NOMO-1 (cell line): ENCODE results near the gene PIP5K1C.
A peak's percentile ranks its signal among the peaks of the same experiment; 100 is the strongest.
"Not testable (repeated sequence)": the region's sequence is repeated elsewhere in the genome, so short reads cannot be mapped to it uniquely, and the experiment has no call there.

ENCODE experiments used
- DNase-seq, 2 experiments: peaks; one replicate each; lab custom pipeline; 2025; ENCODE audit not compliant: unreplicated experiment in 2 of 2; lab: John Stamatoyannopoulos, UW

The PIP5K1C gene

GRCh38 chr19:3632739-3633558 lies 67.3 kb downstream of the PIP5K1C start:
- DNase-seq: no peak

- no peak for DNase-seq
These were observed 68.2 kb downstream of the PIP5K1C start for GRCh38 chr19:3632098-3632497.

DNA sequence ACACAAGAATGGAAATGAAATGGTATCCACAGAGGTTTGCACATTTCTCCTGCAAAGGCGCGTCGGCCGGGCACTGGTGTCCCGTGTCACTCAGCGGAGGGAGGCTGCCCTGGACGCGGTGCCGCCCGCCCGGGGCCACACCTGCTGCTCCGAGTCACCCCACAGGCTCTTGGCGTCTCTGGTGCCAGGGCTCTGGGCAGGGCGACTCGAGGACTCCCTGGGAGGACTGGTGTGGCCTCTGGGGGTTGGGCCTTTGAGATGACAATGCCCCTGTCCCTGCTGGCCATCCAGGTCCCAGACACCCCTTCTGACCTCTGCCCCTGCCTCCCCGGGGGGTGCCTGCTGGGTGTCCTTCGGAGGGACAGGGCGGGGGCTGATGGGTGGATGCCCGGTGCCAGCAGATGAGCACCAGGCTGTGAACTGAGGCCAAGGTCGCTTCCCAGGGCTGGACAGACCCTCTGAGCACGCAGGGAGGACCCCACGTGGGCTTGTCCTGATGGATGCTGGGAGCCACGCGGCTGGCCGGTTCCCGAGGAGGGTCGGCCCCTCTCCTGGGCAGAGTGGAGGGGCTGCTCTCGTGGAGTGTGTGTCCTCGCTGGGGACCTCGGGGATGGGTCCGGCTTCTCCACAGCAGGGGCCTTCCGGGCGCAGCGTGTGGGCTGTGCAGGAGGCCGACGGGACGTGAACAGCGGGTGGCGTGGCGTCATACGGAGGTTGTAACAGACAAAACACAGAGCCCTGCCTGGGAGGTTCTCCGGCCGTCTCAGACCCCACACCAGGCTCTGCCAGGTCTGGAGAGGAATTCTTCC lies 69.0 kb downstream of the PIP5K1C start:
- no peak for DNase-seq

DNA sequence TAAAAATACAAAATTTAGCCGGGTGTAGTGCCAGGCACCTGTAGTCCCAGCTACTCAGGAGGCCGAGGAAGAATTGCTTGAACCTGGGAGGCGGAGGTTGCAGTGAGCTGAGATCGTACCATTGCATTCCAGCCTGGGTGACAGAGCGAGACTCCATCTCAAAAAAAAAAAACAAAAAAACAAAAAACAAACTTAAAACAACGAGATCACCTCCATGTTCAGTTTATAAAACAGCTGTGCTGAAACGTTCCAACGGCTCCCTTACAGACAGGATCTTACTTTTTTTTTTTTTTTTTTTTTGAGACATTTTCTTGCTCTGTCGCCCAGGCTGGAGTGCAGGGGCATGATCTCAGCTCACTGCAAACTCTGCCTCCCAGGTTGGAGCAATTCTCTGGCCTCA lies 71.5 kb downstream of the PIP5K1C start:
- not testable (repeated sequence) for DNase-seq

DNA sequence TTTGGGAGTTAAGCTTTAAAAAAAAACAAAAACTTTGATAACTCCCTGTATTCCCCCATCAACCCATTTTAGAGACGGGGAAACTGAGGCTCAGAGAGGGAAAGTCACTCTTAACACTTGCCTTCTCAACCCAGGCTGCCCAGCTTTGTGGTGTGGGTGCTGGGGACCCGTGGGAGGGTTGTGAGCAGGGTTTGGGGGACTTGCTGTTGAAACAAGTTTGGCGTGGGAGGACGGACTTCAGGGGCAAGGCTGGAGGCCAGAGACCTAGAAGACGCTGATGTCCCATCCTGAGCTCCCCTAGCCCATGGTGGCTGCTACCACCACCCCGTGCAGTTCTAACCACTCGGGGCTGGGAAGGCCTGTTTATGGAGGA lies 72.9 kb downstream of the PIP5K1C start:
- no peak for DNase-seq

GRCh38 chr19:3626473-3627350 lies 73.6 kb downstream of the PIP5K1C start, which contains the start of gene CACTIN:
Gene CACTIN (minus strand): TSS chr19:3626790. CDS start chr19:3626762, 28 bp downstream.
- peak; percentile 97 to 98 for DNase-seq

- DNase-seq: no peak
These were observed 74.2 kb downstream of the PIP5K1C start for GRCh38 chr19:3625996-3626472.

DNA sequence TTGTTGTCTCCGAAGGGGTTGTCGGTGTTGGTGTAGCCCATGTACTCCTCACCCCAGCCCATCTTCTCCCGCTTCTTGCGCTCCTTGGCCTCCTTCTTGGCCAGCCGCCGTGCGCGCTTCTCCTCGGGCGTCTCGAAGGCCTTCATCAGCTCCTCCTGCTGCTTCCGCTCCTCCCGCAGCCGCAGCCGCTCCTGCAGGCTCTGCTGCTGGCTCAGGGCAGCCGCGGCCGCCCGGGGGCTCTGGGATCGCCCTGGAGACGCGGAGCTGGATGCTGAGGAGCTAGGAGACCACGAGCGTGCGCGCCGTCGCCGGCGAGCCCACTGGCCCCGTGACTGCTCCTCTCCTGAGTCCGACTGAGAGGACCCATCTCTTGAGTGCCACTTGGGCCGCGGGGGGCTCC lies 76.6 kb downstream of the PIP5K1C start:
- no peak for DNase-seq

- DNase-seq: no peak
These were observed 78.0 kb downstream of the PIP5K1C start for GRCh38 chr19:3622224-3622623.

- no peak for DNase-seq
These were observed 78.6 kb downstream of the PIP5K1C start for GRCh38 chr19:3621689-3622088.

DNA sequence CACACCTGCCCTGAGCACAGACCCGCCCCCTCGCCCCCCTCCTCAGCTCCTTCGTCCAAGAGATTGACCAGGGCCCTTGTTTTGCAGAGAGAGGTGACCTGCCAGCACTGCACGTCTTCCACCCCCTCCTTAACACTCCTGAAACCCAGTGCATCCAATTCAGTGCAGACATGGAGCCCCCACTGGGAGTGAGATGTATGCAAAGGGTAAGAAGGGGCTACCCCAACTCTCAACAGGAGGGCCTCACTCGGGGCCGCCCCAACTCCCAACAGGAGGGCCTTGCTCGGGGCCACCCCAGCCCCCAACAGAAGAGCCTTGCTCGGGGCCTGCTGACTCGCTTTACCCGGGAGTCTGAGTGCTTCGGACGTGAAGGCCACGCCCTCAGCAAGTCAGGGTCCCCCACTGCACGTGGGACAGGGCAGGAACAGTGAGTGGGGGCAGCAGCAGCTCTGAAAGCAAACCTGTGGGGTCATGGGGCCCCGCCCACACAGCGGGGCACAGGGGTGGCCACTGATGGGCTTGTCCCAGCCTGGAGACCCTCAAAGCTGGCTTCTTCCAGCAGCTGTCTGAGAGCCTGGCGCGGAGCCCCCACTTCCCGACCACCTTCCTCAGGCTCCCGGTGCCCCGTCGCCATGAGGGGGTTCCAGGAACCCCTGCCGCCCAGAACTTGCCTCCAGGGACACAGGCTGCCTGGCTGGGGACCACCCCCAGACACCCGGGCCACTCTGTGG lies 79.3 kb downstream of the PIP5K1C start:
- no peak for DNase-seq

DNA sequence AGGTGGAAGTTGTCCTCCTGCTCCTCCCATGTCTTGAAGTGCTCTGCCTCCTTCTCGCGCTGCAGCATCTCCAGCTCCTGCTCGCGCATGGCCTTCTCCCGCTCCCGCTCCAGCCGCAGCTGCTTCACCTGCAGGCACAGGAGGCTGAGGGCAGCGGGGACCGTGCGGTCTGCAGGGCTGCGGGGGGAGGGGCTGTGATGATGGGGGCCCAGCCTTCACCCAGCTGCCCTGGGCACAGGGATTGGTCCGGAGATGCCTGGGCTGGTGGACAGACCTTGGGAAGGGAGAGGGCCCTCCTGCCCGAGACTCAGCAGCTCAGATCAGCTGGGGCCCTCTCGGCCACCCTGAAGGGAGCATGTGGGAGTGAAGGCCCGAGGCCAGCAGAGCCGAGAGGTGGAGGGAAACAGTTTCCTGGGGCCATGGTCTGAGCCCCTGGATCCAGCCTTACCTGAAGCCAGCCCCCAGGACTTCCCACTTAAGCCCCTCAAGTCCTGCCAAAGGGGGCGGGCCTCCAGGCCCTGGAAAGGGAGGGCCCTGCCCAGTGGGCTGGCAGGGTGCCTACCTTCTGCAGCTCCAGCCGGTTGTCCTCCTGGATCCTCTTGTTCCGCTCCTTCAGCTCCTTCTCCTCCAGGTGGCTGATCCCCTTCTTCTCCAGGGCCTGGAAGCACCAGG lies 80.0 kb downstream of the PIP5K1C start:
- DNase-seq: no peak

DNA sequence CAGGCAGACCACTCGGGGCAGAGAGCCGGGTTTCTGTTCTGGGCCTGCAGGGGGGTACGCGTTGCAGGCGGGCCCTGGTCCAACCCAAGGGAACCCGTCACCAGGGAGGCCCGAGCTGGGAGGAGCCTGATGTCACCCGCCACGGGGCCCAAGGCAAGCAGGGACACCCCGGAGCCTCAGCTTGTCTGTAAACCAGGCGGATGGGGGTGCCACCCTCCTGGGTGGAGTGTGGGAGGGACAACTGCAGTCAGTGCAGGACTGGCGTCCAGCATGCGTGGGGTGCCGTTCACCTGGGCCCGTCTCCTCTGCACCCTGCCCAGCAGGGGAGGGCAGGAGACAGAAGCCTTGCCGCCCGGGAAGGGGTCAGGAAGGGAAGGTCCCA lies 80.6 kb downstream of the PIP5K1C start:
- DNase-seq: no peak

DNA sequence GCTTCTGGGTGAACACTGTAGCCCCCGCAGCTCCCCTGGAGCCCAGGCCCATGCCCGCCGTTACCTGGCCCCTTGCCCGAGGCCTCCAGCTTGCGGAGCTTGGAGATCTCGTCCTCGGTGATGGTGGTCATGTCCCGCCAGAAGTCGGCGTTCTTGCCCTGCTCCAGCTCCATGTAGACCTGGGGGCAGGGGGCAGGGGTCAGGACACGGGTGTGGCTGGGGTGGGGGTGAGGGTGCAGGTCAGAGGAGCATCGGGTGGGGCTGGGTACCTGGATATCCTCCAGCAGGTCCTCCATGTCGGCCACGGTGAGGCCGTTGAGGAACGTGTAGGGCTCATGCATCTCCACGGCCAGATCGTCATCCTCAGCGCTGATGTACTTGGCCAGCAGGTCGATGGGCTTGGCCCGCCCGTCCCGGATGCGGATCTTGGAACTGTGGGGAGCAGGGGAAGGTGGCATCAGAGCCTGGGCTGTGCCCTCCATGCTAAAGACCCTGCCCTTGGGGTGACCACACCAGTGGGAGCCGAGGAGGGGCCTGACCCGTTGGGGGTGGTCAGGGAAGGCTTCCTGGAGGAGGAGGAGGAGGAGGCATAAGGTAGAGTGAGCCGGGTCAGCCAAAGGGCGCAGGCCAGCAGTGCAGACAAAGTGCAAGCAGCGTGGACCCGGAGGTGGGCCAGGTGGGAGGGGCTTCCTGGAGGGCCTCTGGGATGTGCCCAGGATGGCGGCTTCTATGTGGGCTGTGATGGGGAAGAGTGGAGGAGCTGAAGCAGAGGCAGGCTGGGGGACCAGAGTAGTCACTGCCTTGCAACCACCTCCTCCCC lies 81.2 kb downstream of the PIP5K1C start:
- no peak for DNase-seq

DNA sequence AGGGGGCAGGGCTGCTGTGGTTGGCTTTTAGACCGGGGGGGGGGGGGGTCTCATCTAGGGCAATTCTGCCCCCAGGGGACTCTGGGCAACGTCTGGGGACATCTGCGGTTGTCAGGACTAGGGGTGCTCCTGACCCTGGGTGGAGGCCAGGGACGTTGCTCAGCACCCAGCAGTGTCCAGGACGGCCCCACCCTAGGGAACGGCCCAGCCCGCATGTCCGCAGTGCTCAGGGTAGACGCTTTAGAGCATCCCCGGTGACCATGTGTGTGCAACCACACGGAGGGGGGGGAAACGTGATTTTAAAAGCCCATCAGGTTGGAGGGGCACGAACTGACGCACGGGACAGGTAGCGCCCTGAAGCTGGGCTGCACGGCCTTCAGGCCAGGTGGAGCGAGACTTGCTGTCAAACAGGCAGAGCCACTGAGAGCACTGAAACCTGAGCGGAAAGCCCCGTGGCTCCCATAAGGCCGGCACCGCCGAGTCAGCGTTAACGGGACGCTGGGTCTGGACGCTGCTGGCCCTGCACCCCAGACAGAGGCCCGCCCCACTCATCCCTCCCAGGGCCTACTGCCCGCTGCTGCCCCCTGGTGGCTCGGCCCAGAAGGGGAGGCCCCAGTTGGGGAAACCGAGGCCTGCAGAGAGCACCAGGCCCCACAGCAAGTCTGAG lies 82.0 kb downstream of the PIP5K1C start:
- DNase-seq: no peak

DNA sequence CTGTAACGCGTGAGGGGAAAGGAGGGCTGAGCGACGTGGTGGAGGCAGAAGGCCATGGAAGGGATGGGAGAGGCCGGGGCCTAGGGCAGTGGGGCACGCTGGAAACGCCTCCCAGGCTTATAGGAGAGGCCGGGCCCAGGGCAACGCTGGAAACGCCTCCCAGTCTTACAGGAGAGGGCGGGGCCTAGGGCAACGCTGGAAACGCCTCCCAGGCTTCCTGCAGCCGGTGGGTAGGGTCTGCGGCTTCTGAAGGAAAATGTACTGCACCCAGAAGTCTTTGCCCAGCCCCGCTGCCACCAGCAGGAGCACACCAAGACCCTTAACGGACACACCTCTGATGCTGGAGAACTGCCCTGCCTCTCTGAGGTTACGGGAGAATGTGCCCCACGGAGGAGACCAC lies 82.8 kb downstream of the PIP5K1C start:
- no peak for DNase-seq

GRCh38 chr19:3615524-3616135 lies 84.6 kb downstream of the PIP5K1C start:
- DNase-seq: no peak
